Measurements from ENCODE around the gene DGKE.

DGKE gene

DNA sequence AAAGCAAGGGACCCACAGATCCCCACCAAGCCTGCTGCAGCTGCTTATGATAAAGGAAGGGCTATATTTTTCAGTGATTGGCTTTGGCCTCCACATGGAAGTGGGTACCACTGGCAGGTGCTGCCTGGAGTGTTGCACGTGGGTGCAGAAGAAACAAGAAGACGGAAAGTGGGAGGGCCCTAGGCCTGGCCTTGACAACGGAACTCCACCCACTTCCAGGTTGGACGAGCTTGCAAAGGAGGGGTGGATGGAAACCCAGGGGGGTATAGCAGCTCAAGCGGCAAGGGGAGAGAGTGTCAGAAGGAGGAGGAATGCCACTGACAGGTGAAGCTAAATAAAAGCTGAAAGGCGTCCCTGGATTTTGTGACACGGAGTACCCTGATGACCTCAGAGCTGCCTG is 59.6 kb downstream of the DGKE start:
- no peak for DNase-seq

DNA sequence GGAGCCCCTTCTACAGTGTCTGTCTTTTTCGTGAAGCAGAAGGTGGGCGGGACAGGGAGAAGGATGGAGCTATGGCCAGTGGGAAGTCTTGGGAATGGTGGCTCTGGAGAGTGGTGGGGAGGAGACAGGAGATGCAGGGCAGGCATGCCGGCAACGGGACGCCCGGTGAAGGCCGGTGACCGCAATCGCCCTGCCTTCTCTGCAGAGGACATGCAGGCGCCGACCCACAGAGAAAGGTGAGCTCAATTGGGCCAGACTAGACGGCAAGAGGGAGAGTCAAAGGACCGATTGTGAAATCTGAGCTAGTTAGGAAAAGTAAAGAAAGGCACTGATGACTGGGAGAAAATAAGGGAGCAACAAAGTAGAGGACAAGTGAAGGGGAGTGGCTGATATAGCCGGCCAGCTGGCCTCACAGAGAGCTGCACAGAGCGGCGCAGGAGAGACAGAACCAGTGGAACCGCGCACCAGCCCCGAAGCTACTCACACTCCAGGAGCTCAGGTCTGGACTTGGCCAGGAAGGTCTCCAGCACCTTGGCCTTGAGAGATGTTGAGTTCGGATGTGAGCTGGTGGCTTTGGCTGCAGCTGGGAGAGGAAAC is 61.0 kb downstream of the DGKE start:
- no peak for DNase-seq

DNA sequence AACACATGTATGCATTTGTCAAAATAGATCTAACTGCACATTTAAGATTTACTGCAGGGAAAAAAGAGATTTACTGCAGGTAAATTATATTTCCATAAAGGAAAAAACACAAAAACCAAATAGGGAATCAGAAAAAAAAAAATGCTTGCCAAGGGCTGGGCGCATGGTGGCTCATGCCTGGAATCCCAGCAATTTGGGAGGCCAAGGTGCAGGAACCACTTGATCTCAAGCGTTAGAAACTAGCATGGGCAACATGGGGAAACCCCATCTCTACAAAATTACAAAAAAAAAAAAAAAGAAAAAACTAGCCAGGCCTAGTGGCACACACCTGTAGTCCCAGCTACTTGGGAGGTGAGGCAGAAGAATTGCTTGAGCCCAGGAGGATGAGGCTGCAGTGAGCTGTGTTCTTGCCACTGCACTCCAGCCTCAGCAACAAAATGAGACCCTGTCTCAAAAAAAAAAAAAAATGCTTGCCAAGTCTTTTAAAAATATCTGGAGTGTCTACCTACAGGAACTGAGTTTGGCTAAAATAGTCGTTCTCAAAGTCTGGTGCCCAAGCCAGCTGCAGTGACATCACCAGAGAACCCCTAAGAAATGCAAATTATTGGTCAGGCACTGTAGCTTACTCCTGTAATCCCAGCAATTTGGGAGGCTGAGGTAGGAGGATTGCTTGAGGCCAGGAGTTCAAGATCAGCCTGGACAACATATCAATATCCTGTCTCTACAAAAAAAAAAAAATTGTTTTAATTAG is 62.4 kb downstream of the DGKE start:
- no peak for DNase-seq

DNA sequence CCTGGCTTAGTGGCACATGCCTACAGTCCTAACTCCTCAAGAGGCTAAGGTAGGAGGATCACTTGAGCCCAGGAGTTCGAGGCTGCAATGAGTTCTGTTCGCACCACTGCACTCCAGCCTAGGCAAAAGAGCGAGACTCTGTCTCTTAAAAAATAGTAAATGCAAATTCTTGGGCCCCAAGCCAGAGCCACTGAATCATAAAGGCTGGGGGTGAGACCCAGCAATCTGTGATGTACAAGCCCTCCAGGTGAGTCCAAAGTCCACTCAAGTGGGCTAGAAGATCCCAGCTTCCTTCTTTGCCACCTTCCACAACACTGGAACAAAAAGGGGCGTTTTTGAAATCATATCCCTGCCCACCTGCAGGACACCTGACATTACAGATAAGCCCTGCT is 63.0 kb downstream of the DGKE start:
- no peak for DNase-seq

DNA sequence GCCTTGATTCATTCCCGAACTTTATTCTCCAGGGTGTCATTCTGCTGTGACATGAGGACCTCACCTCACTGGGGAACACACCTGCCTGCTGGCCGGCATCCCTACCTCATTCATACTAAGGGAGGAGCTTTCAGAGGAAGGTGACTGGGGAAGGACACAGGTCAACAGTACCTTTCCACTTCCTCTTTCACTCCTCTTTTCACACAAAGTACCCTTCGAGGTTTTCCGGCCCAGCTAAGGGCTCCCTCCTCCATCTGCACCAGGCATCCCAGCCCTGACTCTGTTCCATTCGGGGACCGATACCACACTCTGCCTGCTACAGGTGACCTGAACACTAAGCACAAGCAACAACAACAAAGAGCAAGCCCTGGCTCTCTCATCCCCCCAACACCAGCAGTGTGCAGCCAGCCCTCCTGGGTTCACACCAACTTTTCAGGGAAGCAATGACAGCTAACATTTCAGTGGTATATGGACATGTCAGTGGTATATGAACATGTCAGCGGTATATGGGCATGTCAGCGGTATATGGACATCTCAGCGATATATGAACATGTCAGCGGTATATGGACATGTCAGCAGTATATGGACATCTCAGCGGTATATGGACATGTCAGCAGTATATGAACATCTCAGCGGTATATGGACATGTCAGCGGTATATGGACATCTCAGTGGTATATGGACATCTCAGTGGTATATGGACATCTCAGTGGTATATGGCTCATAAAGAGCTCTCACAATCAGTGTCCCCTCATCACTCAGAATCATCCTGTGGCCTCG is 63.9 kb downstream of the DGKE start:
- DNase-seq = no peak

DNA sequence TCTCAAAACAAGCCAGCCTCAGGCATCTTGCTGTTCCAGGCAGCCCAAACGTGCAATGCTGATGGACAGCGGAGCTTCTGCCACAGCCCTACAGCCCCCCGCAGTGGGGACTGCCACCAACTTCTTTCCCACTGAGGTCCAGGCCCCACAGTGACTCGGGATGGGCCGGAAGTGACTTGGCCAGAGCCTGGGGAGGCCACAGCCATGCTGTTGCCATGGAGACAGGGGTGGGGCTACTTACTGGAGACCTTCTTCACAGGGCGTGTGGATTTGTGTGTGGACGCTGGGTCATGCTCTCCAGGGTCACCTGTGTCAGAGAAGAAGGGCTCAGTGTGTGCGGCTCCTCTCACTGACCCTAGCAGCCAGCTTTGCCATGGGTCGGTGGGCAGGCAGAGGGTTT is 64.9 kb downstream of the DGKE start:
- no peak for DNase-seq

DNA sequence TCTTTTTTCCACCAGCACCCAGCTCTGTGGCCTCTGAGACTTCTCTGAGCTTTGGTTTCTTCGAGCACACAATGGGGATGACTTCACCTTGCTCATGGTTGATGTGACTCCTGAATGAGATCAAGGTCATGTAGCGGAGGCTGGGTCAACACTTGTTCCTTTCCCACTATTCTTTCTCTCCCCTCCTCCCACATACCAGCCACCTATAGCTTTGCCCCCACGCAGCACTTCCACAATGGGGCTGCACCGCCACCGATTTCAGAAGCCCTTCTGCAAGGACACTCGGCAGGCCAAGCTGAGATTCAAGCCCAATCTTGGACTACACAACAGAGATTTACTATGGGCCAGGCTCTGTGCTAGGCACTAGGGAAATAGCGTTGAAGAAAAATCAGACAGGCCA is 65.5 kb downstream of the DGKE start:
- DNase-seq = no peak

DNA sequence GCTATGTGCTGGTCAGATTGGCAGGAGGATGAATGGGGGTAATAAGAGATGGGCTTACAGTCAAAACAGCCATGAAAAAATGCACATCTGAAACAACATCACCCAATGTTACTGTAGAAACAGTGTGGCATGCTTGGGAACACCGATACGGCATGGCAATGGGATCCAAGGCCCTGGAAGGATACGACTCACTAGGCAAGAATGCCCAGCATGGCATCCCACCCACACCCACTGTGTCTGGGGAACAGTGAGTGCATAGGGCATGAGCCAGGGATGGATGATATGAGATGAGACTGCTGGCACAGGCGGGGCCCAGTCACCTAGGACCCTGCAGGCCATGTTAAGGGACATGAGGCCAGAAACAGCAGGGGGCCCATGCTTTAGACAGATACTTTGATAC is 68.4 kb downstream of the DGKE start:
- DNase-seq = no peak

DNA sequence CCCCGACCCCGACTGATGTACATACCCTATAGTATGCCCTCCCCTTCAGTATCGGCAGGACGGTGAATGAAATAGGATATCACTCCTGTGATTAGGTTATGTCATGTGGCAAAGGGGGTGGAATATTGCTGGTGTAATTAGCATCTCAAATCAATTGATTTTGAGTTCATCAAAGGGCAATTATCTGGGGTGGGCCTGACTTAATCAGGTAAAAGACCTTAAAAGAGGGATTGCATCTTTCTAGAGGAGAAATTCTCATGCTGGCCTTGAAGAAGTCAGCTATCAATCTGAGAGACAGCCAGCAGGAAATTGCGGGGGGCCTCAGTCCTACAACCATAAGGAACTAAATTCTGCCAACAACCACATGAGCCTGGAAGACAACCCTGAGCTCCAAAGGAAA is 69.6 kb downstream of the DGKE start:
- no peak for DNase-seq

DNA sequence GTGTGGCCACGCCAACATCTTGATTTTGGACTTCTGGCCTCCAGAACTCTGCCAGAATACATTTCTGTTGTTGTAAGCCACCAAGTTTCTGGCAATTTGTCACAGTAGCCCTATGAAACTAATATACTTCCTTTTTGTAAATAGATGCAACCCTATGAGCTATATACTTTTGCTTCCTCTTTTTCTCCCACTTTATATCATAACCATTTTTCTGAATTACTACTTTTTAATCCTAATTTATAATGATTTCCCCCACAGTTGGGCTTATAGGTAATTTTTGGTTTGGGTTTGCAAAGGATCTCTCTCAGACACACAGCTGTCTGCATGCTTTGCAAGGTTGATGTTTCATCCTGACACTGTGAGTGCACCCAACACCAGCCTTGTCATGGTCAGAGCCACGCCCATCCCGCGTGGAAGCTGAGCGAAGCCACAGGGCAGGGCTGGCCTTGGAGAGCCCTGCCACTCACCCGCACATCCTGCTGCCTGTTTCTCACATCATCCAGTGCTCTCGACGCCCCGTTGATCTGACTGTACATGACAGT is 74.1 kb downstream of the DGKE start:
- DNase-seq = peak; percentile 29 to 74

DNA sequence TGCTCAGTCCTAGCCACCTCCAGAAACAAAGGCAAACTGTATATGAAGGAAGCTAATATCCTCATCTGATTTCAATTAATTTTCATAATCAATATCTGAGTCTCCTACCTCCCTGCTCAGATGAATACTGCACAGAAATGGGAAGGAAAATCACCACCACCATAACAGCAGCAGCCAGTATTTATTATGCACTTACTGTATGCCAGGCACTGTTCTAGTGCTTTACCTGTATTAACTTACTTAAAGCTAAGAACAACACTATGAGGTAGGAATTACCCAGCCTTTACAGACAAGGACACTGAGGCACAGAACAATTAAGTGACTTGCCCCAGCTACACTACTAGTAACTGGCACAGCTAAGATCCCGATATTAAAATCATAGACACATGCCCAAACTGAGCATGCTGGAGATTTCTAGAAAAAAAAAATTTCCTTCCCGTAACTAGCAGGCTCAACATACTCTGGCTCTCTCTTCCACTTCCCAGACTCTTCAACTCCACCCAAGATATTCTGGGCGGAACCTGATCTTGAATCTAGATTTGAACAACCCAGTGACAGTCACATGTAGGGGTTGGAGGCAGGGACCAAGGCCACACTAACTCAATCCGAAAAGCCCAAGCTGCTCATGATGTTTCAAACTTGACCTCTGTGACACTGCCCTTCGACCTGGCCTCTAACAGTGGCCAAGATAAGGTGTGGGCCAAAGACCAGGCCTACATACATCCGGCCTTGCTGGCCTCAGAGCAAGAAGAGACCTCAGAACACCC is 76.0 kb downstream of the DGKE start:
- no peak for DNase-seq

DNA sequence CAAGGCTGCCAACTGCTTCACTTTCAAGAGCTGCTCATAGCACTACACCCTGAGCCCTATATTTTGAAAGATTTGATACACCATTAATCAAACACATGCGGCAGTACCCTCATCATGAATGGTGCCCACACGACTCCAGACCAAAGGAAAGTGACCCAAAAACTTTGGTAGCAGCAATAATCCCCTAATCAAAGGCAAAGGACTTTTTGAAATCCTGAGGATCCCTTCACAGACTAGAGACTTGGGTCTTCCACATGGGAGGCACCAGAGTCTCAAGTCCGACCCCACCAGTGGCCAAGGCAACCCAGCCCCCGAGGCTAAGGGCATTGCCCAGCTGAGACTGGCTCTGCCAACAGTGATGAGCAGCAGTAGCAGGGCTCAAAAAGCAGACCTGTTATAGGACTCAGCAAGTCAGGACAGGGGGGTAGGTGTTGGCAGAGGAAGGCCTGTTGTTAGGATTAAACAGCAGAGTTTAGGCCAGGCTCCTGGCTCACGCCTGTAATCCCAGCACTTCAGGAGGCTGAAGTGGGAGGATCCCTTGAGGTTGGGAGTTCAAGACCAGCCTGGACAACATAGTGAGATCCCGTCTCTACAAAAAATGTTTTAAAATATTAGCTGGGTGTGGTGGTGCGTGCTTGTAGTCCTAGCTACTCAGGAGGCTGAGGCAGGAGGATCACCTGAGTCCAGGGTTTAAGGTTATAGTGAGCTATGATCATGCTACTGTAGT is 76.7 kb downstream of the DGKE start:
- no peak for DNase-seq

DNA sequence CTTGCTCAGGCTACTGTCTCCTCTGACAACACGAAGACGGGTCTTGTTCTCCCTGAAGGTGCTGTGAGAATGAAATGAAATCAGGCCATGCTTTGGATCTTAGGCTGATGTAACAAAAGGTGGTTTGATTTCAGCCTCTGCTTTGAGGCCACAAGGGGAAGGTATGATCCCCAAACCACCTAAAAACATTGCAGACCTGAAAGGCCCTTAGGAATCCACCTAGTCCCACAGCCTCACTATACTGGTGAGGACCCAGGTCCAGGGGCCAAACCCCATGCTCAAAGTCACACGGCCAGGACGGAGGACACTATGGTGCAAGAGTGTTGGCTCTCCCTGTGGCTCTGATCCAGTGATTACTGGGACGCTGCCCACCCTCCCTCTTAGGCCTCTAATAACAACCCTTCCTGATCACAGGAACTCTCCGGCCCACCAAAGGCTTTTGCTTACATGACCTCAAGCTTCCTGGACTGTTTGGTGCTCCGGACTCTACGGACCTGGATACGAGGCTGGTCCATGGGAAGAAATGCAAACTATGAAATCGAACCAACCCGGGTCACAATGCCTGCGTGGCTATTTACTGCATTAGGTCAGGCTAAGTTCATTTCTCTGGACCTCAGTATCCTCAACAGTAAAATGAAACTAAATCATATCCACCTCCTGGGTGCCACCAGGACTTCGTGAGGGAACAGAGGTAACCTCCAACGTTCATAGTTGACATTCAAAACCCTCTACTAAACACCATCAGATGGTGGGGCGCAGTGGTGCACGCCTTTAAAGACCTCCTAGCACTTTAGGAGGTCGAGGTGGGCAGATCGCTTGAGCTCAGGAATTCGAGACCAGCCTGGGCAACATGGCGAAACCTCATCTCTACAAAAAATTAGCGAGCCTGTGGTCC is 78.4 kb downstream of the DGKE start:
- DNase-seq = no peak

DNA sequence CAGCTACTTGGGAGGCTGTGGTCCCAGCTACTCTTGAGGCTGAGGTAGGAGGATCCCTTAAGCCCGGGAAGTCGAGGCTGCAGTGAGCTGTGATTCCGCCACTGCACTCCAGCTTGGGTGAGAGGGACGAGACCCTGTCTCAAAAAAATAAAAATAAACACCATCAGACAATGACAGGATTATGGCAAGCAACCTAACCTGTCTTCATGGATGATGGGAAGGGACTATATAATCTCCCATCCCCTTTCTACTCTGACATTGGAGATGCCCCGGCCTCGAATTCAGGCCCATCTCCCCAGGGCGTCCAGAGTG is 79.0 kb downstream of the DGKE start:
- DNase-seq = no peak

DNA sequence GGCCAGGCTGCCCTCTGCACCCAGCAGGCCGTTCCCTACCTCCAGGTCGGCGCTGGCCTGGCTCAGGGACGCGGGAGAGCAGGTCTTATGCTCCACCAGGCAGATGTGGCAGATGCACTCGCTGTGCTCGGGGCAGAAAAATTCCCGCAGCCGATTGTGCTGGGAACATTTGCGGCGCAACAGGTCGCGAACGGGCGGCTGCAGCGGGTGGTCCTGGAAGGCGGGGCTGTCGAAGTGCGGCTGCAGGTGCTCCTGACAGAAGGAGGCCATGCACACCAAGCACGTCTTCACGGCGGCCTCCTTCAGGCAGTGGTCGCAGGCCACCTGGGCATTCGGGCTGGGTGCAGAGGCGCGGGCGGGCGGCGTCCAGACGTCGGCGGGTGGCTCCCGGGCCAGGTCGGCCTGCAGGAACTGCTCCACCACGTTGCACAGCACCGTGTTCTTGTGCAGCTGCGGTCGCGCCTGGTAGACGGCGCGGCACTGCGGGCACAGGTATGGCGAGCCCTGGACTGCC is 79.5 kb downstream of the DGKE start:
- no peak for DNase-seq

DNA sequence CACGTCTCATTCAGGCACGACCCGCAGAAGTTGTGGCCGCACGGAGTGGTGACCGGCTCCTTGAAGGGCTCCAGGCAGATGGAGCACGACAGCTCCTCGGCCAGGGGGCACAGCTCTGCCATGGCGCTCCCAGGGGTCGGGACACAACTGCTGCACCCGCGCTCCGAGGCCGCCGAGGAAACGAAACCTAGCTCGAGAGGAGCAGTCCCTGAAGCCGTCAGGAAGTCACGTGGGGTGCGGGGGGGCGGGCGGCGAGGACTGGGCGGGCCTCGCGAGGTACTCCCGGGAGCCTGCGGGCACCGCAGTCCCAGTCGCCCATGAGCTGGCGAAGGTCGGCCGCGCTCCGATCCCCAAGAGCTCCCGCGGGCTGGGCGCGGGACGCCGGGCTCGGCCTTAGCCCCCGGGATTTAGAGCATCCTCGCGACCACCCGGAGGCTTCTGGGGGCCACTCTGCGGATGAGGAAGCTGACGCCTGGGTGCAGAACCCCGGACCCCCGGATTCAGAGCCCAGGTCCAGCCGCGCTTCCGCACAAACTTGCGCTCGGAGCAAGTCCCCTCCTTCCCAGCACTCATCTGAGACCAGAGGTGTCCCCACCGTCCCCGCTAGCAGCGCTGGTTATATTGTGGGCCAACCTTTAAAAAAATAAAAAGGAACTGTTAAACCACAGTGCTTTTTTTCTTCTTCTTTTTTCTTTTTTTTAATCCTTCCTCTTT is 80.1 kb downstream of the DGKE start, which contains the start of gene TRIM25:
TRIM25 (minus strand) TSS at position 183 of the 714 bp plus-strand sequence; CDS start at position 122, 61 bp downstream.
- peak; percentile 83 to 86 for DNase-seq

DNA sequence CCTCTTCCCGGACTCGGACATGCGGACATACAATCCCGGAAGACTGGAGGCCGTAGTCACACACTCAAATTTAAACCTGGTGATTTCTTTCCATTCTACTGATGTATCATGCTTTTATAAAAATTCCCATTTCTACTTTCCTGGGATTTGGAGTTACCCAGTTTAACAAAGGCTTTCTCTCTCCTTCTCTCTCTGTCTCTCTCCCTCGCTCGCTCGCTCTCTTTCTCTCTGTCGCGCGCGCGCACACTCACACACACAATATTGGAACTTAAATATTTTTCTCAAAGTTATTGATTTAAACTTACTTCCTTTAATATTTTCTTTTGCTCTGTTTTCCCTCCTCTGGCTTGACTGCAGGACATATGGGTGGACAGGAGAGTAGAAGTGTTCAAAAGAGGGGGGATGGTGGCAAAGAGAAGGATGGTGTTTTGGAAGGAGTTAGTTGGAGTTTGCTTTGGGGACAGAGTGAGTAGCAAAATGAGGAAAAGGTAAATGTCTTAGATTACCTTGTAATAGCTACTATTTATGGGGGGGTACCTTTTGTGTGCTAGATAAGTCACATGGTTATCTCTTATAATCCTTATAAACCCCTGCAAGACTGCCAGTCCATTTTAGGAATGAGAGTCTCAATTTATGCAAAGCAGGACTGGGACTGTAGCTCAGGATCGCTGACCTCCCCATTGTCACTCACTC is 80.8 kb downstream of the DGKE start:
- no peak for DNase-seq

DNA sequence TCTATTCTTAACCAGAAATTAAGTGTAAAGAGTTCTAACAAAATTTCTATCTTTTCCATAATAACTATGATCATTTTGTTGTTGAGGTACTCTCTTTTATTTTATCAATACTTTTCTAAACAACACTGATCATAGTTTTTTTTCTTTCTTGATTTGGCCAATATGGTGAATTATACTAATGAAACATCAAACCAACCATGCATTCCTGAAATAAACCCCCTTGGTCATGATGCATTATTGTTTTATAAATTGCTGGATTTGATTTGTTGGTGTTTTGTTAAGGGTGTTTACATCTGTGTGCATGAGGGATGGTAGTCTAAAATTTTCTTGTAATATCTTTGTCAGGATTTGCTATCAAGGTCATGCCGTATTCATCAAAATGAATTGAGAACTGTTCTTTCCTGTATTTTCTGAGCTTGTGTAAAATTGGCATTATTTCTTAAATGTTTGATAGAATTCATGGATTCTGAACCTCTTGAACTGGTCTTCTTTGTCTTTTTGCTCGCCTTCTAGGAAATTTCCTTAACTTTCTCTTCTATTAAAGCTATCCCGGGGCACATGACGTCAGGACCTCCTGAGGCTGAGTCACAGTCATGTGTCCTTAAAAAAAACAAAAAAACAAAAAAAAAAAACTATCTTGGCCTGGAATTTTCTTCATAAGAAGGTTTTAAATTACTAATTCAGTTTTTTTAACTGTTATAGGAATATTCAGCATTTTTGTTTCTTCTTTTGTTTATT is 83.8 kb downstream of the DGKE start:
- no peak for DNase-seq

DNA sequence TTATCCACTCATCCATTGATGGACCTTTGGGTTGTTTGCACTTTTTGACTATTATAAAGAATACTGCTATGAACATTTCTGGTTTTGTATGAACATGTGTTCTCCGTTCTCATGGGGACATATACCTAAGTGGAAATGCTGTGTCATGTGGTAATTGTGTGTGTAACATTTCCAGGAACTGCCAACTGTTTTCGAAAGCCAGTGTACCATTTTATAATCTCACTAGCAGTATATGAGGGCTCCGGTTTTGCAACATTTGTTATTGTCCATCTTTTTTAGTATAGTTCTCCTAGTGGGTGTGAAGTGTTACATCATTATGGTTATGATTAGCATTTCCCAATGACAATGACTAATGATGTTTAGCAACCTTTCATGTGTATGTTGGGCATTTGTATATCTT is 85.0 kb downstream of the DGKE start:
- no peak for DNase-seq

Data from CD4-positive, alpha-beta T cell treated with Interleukin-1 beta for 1 hour (primary cell).